HuH-7 (cell line): ENCODE results near the gene MAD1L1.

Source experiments
- DNase-seq: peaks from one replicate; pipeline ENCODE4 v3.0.0; 2011; ENCODE audit warnings: low spot score

Gene MAD1L1

GRCh38 chr7:1926908-1927306 lies 305.8 kb downstream of the MAD1L1 start:
- DNase-seq, result no peak

GRCh38 chr7:1925973-1926907 lies 306.5 kb downstream of the MAD1L1 start:
- DNase-seq, result no peak

- DNase-seq, result peak; percentile 66
Observed at GRCh38 chr7:1925349-1925748, 307.4 kb downstream of the MAD1L1 start.

GRCh38 chr7:1924258-1924817 lies 308.4 kb downstream of the MAD1L1 start:
- no peak for DNase-seq

- DNase-seq, result no peak
Observed at GRCh38 chr7:1923409-1924257, 309.1 kb downstream of the MAD1L1 start.

- peak; percentile 52 for DNase-seq
Observed at GRCh38 chr7:1922870-1923236, 309.9 kb downstream of the MAD1L1 start.

- DNase-seq, result no peak
Observed at GRCh38 chr7:1922071-1922869, 310.5 kb downstream of the MAD1L1 start.

- DNase-seq, result no peak
Observed at GRCh38 chr7:1920881-1921280, 311.9 kb downstream of the MAD1L1 start.

GRCh38 chr7:1920266-1920681 lies 312.5 kb downstream of the MAD1L1 start:
- no peak for DNase-seq

GRCh38 chr7:1919539-1920265 lies 313.0 kb downstream of the MAD1L1 start:
- no peak for DNase-seq

GRCh38 chr7:1918881-1919525 lies 313.7 kb downstream of the MAD1L1 start:
- no peak for DNase-seq

GRCh38 chr7:1918063-1918645 lies 314.6 kb downstream of the MAD1L1 start:
- no peak for DNase-seq

GRCh38 chr7:1917221-1918062 lies 315.3 kb downstream of the MAD1L1 start:
- no peak for DNase-seq

- no peak for DNase-seq
Observed at GRCh38 chr7:1916601-1916970, 316.2 kb downstream of the MAD1L1 start.

- DNase-seq, result no peak
Observed at GRCh38 chr7:1915956-1916600, 316.7 kb downstream of the MAD1L1 start.

GRCh38 chr7:1915326-1915725 lies 317.4 kb downstream of the MAD1L1 start:
- no peak for DNase-seq

GRCh38 chr7:1914743-1915142 lies 318.0 kb downstream of the MAD1L1 start:
- DNase-seq, result no peak

GRCh38 chr7:1914321-1914720 lies 318.4 kb downstream of the MAD1L1 start:
- DNase-seq, result no peak
